ENCODE data around the gene SYT13.
A peak's percentile ranks its signal among the peaks of the same experiment; 100 is the strongest.

SYT13 gene

GRCh38 chr11:45215098-45215865 lies 70.9 kb downstream of the SYT13 start:
- no peak overlapping the region for H3K27ac ChIP-seq
- DNase-seq = no peak
- no peaks in the 10 kb centered on the region for H3K27me3 ChIP-seq (ENCODE audit: insufficient read depth, low read depth, severe bottlenecking)
- H3K4me3 ChIP-seq (ENCODE audit: low read depth, low read length) = no peak overlapping the region
- peaks cover 3% of the 10 kb centered on the region for H3K36me3 ChIP-seq
- no peaks in the 10 kb centered on the region for H3K9me3 ChIP-seq (ENCODE audit: severe bottlenecking)
- TF ChIP-seq CTCF (IDR thresholded peaks at IDR 0.05; ENCODE audit: low read depth, low read length) = no peak

DNA sequence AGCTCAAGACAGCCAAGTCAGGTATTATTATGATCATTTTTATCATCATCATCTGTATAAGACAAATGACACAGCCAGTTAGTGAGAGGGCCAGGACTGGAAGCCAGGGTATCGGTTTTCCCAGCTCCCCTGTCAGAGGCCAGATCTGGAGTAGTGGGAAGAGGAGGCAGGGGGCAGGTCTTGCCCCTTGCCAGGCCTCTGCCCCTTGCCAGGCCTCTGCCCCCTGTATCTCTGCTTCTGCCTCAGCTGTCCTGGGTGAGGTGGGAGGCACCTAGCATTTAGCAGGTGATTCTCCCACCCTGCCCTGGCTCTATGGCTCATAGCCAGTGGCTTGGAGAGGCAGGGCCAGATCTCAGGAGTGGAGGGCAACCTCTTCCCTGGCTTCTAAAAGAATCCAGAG lies 72.4 kb downstream of the SYT13 start:
- Histone ChIP-seq H3K27ac (peak overlapping the region; percentile 48), H3K4me3 (ENCODE audit: low read depth, low read length) (no peak overlapping the region), H3K27me3 (ENCODE audit: insufficient read depth, low read depth, severe bottlenecking) (no peaks in the 10 kb centered on the region), H3K36me3 (peaks cover 3% of the 10 kb centered on the region), H3K9me3 (ENCODE audit: severe bottlenecking) (no peaks in the 10 kb centered on the region)
- no peak for TF ChIP-seq CTCF (IDR thresholded peaks at IDR 0.05; ENCODE audit: low read depth, low read length)
- DNase-seq = no peak

- Histone ChIP-seq H3K27me3 (ENCODE audit: insufficient read depth, low read depth, severe bottlenecking) (no peaks in the 10 kb centered on the region), H3K9me3 (ENCODE audit: severe bottlenecking) (no peaks in the 10 kb centered on the region), H3K36me3 (peaks cover 3% of the 10 kb centered on the region), H3K4me3 (ENCODE audit: low read depth, low read length) (no peak overlapping the region), H3K27ac (no peak overlapping the region)
- TF ChIP-seq CTCF (IDR thresholded peaks at IDR 0.05; ENCODE audit: low read depth, low read length) = no peak
- DNase-seq = no peak
Observed at GRCh38 chr11:45213316-45213665, 72.8 kb downstream of the SYT13 start.

GRCh38 chr11:45212566-45213315 lies 73.4 kb downstream of the SYT13 start:
- Histone ChIP-seq H3K9me3 (ENCODE audit: severe bottlenecking) (no peaks in the 10 kb centered on the region), H3K27ac (no peak overlapping the region)

GRCh38 chr11:45211732-45212131 lies 74.4 kb downstream of the SYT13 start:
- DNase-seq = no peak
- H3K4me3 ChIP-seq (ENCODE audit: low read depth, low read length) = no peak overlapping the region
- no peaks in the 10 kb centered on the region for H3K9me3 ChIP-seq (ENCODE audit: severe bottlenecking)
- H3K27me3 ChIP-seq (ENCODE audit: insufficient read depth, low read depth, severe bottlenecking) = no peaks in the 10 kb centered on the region
- peak; percentile 40 for TF ChIP-seq CTCF (IDR thresholded peaks at IDR 0.05; ENCODE audit: low read depth, low read length)
- H3K27ac ChIP-seq = no peak overlapping the region
- H3K36me3 ChIP-seq = peaks cover 3% of the 10 kb centered on the region

More at GRCh38 chr11:45212566-45213315, 73.4 kb downstream of the SYT13 start:
- H3K4me3 ChIP-seq (ENCODE audit: low read depth, low read length) = no peak overlapping the region
- peak; percentile 83 for TF ChIP-seq CTCF (IDR thresholded peaks at IDR 0.05; ENCODE audit: low read depth, low read length)
- H3K36me3 ChIP-seq = peaks cover 3% of the 10 kb centered on the region
- H3K27me3 ChIP-seq (ENCODE audit: insufficient read depth, low read depth, severe bottlenecking) = no peaks in the 10 kb centered on the region
- DNase-seq = peak; percentile 45

All from WERI-Rb-1 (cell line).